ENCODE results near the gene ZFPM1. TPM values are rescaled to one million over a fixed set of nuclear protein-coding genes. Genes with fewer than 3 reads are reported as not detected.

ZFPM1 gene
- total RNA-seq, 2 experiments from 2014 or later, result 15.0 to 18.0 TPM

DNA sequence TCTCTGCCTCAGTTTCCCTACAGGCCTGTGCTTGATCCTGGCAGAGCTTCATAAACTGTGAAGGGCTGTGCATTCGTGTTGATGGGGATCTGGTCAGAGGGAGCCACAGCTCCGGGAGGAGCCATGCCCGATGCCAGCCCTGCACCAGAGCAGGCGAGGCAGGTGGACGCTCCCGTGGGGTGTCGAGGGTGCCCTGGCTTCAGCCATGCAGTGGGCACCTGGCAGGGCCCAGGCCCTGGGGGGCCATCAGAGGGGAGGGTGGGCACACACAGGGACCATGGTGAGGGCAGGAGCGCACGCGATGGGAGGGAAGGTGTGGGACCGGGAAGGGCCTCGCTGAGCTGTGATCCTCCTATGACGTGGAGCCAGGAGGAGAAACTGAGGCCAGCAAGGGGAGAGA is 22.0 kb downstream of the ZFPM1 start:
- DNase-seq, result no peak
- H3K4me1 Mint-ChIP-seq (ENCODE audit: low read depth), result peaks cover 50% of the 10 kb centered on the region
- no peak overlapping the region for H3K27ac Mint-ChIP-seq
- no peak for TF ChIP-seq CTCF (IDR thresholded peaks at IDR 0.05)
- ATAC-seq, result no peak
- H3K4me3 Mint-ChIP-seq, result no peak overlapping the region
- no peaks in the 10 kb centered on the region for H3K36me3 Mint-ChIP-seq (ENCODE audit: low read depth)
- no peaks in the 10 kb centered on the region for H3K27me3 Mint-ChIP-seq
- ChIA-PET CTCF (no interaction called here), POLR2A (no interaction called here)
- no peaks in the 10 kb centered on the region for H3K9me3 Mint-ChIP-seq
- intact Hi-C loops (cut with micrococcal nuclease), result no loop called here

- ChIA-PET POLR2A (no interaction called here), CTCF (no interaction called here)
- Mint-ChIP-seq H3K9me3 (no peaks in the 10 kb centered on the region), H3K4me3 (no peak overlapping the region), H3K27ac (no peak overlapping the region), H3K4me1 (ENCODE audit: low read depth) (peaks cover 44% of the 10 kb centered on the region), H3K36me3 (ENCODE audit: low read depth) (no peaks in the 10 kb centered on the region), H3K27me3 (no peaks in the 10 kb centered on the region)
- DNase-seq (no peak), ATAC-seq (no peak)
- no peak for TF ChIP-seq CTCF (IDR thresholded peaks at IDR 0.05)
- intact Hi-C loops (cut with micrococcal nuclease), result no loop called here
Observed at GRCh38 chr16:88476203-88476602, 23.1 kb downstream of the ZFPM1 start.

- POLR2A ChIA-PET, result no interaction called here
- Mint-ChIP-seq H3K4me3 (no peak overlapping the region), H3K27ac (no peak overlapping the region), H3K27me3 (no peaks in the 10 kb centered on the region), H3K36me3 (ENCODE audit: low read depth) (no peaks in the 10 kb centered on the region), H3K9me3 (no peaks in the 10 kb centered on the region), H3K4me1 (ENCODE audit: low read depth) (peaks cover 44% of the 10 kb centered on the region)
- no peak for TF ChIP-seq CTCF (IDR thresholded peaks at IDR 0.05)
- ATAC-seq (no peak), DNase-seq (no peak)
- CTCF ChIA-PET, result no interaction called here
- intact Hi-C loops (cut with micrococcal nuclease), result no loop called here
Observed at GRCh38 chr16:88476817-88477397, 23.8 kb downstream of the ZFPM1 start.

- CTCF ChIA-PET, result no interaction called here
- H3K4me1 Mint-ChIP-seq (ENCODE audit: low read depth), result peaks cover 40% of the 10 kb centered on the region
- ATAC-seq (peak; percentile 67), DNase-seq (peak; percentile 72)
- no peak overlapping the region for H3K4me3 Mint-ChIP-seq
- intact Hi-C loops (cut with micrococcal nuclease), result no loop called here
- H3K27ac Mint-ChIP-seq, result peak overlapping the region; percentile 15
- TF ChIP-seq CTCF (IDR thresholded peaks at IDR 0.05), result no peak
- no peaks in the 10 kb centered on the region for H3K9me3 Mint-ChIP-seq
- no peaks in the 10 kb centered on the region for H3K27me3 Mint-ChIP-seq
- H3K36me3 Mint-ChIP-seq (ENCODE audit: low read depth), result no peaks in the 10 kb centered on the region
- POLR2A ChIA-PET, result interaction anchor here (0.5 to 1.2 kb wide), 4 partner anchors 11 to 40 kb away, joined by 3 to 4 read pairs (median 4); no protein-coding TSS in a partner anchor
Observed at GRCh38 chr16:88477631-88478519, 24.8 kb downstream of the ZFPM1 start.

Measured in activated CD8-positive, alpha-beta T cell treated with anti-CD3 and anti-CD28 coated beads for 36 hours (primary cell).